ENCODE measurements around the gene MITF. TPM values are rescaled to one million over a fixed set of nuclear protein-coding genes. Genes with fewer than 3 reads are reported as not detected.

The MITF gene
- total RNA-seq, 2 experiments from 2014 or later: 0.15 TPM; not detected in 1

DNA sequence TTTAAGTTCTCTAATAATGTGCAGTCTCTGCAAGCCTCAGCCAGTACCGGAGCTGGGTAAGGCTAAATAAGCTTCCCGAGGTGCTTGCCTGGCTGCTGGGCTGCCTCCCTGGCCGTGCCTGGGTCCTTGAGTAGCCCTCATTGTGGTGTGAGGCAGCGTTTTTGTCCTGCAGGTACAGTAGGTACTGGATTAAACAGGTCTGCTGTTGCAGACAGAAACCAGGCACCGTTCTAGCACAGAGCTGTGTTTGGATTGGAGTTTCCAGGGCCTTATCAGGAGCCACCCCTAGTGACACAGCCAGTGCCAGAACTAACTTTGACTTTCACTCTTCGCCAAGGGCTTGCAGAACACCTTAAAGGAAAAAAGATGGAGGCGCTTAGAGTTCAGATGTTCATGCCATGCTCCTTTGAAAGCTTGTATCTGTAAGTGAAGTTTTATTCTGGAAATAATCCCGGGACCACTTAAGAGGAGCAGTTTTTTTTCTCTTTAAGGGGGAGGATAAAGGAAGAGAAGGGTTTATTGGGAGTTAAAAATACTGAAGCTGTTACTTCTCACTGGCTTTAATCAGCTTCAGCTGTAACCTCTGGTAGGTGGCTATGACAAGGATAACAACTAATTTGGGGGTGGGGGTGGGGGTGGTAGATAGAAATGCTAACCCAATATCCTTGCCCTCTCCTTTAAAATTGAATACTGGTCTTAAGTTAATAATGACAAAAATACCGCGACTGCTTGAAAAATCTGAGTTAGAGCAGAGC lies 126.8 kb downstream of the MITF start:
- CTCF ChIA-PET: no interaction called here

DNA sequence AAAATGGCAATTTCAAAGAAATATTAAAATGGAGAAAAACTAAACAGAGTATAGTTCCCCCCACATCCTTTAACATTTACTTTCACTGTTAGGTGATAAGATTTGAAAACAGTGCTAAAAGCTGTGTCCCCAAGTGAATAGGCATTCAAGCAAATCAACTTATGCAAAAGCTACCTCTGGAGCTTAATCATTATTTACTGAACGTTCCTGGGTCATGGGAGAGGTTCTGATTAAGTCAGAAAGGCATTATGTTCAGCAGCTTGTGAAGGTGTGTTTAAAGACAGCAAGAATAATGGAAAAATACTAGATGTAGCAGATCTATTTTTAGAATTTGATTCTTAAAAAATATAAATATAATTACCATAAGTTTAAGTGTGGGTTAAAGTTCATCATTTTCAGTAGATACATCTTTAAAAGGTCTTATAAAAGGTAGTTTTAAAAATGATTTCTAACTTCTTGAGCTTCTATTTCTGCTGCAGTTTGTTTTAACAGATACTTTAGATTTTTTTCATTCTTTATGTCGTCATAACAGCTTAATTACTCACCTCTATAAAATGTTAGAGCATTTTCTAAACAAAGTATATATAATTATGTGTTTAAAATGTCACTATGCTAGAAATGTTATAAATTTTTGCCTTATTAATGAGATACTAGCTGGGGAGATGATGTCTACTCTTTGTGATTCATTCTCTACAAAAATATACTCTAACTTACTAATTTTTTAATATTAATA lies 127.9 kb downstream of the MITF start:
- POLR2A ChIA-PET: no interaction called here
- CTCF ChIA-PET: no interaction called here

More for the DNA sequence above, 126.8 kb downstream of the MITF start:
- POLR2A ChIA-PET: no interaction called here

DNA sequence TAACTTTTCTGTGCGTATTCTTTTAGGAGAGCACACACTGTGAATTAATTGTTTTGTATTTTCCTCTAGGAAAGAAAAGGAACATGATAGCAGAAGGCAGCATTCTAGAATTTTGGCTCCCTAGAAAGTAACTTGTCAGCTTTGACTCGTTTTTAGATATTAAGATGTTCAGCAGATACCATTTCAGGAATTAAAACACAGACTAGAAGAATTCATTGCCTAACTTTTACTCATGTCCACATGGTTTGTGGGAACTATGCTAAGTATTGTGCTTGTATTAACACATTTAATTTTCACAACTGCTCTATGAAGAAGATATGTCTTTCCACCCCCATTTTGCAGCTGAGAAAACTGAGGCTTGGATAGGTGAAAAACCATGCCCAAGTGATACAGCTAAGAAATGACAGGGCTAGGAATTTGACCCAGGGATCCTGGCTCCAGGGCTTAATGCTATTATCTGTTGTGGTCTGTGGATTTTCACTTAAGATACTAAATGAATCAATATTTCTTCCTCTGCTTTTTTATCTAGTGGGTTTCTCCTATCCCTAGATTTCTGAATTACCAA lies 128.8 kb downstream of the MITF start:
- CTCF ChIA-PET: no interaction called here
- POLR2A ChIA-PET: no interaction called here

DNA sequence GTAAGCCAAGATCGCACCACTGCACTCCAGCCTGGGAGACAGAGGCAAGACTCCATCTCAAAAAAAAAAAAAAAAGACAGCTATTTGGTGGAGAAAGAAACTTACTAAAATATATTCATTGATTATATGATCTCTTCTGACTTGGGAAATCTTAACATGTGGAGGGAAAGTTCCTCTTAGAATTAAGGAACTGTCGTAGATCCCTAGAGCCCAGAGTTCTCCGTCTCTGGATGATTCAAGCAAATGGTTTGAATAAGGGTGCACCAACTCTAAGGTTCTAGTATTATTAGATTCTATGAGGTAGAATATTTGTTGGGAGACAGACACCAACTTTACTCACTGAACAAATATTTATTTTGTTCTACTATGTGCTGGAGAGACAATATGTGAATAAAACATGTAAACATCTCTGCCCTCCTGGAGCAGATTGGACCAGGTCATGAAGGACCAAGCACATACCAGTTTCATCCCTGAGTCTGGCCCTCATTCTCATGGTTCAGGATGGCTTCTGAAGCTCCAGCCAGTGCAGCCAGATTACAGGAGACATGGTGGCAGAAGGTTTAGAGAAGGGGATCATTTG lies 129.7 kb downstream of the MITF start:
- CTCF ChIA-PET: no interaction called here
- POLR2A ChIA-PET: no interaction called here

DNA sequence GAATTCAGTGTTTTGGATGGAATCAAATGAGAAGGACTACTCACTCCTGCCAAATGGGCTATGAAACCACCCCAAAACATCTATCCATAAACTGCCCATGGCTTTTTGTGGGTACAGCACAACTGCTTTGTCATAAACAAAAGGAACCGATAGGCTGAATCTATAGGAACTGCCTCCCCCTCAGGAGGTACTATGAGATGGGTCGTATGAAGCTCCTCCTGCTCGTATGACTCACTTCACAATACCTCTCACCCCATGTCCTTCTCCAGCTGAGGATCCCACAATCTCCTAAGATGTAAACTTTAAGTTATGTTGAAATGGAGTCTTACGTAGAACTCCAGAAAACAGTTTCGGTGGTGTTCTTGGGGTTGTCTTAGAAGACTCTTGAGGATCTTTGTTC lies 130.4 kb downstream of the MITF start:
- POLR2A ChIA-PET: no interaction called here

DNA sequence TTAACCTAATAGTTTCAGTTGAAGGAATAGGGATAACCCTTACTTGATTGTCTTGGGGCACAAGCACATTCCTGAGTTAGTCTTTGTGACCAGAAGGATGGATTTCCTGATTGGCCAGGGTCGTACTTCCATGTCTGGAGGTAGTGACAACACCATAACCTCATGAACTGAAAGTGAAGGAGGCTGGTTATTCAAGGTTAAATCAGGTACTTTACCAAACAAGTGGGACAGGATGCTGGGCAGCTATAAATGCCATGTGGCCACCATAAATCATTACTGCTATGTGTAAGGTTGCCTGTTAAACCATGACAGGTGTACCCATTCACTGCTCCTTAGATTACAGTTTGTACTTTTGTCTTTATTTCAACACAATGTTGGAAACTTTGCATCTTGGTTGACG lies 132.0 kb downstream of the MITF start:
- POLR2A ChIA-PET: no interaction called here
- CTCF ChIA-PET: no interaction called here

More for the DNA sequence above, 130.4 kb downstream of the MITF start:
- CTCF ChIA-PET: no interaction called here

DNA sequence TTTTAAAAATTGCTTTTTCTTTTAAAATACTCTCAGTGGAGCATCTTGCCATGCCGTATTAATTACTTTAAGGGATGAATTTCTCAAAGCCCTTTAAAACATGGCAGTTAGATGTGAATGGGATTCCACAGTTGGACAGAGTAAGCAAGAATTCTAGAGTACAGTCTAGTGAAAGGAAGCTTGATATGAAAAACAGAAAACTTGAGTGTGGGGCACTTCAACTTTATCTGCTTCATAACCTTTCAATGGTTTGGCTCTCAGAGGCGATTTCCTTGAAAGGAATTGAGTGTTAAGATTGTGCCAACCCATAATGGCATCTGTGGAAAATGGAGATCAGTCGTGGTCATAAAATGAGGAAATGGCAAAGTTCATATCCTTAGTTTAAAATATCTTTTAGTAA lies 132.6 kb downstream of the MITF start:
- ChIA-PET POLR2A (no interaction called here), CTCF (no interaction called here)

DNA sequence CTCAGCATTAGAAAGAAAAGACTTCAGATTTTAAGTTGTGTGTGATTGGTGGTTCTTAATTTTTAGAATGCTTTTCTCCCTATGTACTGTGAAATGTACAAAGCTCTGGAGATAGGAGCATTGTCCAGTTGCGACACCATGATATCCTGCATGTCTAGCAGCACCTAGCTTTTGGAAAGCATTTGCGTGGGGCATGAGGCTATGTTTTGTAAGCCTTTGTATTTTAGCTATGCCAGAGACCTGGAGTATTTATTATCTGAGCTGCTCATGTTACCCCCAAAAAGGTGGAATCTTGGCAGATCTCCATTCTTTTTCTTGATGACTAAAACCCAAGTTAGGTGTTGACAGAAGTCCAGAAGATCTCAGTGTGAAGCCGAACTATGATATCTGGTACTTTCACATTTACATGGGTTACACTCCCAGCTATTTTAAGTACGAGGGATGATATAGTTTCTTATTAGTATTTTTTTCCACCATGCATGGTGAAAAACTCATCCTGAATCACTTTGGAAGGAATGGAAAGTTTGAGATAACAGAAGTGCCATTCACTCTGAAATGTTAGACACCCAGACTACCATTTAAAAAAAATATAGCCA lies 133.6 kb downstream of the MITF start:
- ChIA-PET POLR2A (no interaction called here), CTCF (no interaction called here)

DNA sequence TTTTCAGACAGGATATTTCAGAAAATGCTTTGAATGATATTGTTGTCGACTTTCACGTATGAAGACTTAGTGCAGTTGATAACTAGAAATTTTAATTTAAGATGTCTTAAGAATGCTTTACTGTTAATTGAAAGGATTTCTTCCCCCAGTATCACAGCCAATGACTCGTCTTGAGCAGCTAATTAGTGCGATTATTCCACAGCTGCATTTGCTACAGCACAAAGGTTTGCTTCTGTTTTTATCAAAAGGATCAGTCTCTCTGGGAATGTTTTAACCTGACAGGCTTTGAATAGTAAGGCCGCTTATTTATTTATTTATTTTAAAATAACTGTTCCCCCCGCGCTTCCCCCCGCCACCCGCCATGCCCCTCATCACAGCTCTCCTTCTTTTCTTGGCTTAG lies 136.8 kb downstream of the MITF start:
- CTCF ChIA-PET: no interaction called here
- POLR2A ChIA-PET: no interaction called here

DNA sequence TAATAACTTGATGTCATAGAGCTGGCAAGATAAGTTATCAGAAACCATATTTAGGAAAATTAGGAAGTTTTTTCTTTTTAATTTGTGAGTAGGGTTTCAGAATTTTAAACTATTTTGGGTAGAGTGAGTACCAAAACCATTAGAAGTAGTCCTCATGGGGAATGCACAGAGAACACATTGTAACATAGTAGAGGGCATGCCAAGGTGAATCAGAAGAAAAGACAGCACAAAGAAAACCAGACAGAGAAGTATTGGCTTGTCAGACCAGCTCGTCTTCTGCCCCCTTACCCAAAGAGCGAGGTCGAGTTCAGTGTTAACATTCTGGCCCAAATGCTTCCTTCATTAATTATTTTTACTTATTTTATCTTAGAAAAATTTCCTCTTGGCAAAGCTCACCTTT lies 139.0 kb downstream of the MITF start:
- POLR2A ChIA-PET: no interaction called here
- CTCF ChIA-PET: no interaction called here

DNA sequence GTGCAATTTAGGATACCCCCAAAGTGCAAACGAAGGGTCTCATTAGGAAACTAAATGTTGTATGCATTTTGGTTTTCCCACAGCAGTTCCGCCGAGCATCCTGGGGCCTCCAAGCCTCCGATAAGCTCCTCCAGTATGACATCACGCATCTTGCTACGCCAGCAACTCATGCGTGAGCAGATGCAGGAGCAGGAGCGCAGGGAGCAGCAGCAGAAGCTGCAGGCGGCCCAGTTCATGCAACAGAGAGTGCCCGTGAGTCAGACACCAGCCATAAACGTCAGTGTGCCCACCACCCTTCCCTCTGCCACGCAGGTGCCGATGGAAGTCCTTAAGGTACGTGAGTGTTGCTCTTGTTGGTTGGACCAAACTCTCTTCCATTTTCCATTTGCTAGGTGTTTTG lies 139.8 kb downstream of the MITF start:
- CTCF ChIA-PET: no interaction called here

DNA sequence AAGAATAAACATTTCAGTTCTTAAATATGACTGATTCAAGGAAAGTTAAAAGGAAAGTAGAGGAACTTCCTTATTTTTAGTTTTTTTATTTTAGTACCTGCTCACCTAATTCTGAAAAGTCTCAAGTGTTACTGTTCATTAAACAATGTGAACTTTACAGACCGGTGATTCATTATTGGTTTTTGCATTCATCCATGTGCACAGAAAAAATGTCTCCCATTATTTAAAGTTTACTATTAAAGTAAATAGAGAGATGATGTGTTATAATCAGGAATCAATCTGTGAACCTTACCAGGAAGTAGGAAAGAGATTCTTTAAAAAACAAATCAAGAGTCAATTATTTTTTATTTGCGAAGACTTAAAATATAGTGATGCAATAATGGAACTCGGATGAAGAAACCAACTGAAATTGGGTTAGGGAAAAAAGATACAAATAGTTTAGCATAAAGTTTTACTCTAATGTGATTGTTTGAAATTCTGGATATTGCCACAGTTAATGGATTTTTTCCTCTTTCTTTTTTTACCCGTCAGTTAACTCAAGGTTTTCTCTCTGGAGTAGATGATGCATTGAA lies 140.9 kb downstream of the MITF start:
- ChIA-PET POLR2A (no interaction called here), CTCF (no interaction called here)

More for the DNA sequence above, 139.8 kb downstream of the MITF start:
- POLR2A ChIA-PET: no interaction called here

DNA sequence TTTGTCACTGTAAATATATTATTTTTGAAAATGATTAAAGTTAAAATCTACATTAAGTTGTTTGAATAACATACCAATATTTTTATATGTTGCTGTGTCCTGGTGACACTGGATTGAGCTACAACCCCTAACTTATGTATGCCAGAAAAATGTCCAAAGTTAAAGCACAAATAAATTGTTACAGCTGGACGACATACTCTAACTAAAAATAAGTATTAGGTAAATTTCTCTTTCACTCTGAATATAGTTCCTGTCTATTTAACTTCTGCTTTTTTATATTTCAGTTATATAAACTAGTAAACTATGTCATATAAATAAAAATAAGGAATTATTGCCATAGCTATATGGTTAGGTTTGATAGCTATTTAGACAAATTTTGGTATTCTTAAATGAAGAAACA lies 141.8 kb downstream of the MITF start:
- ChIA-PET POLR2A (no interaction called here), CTCF (no interaction called here)

DNA sequence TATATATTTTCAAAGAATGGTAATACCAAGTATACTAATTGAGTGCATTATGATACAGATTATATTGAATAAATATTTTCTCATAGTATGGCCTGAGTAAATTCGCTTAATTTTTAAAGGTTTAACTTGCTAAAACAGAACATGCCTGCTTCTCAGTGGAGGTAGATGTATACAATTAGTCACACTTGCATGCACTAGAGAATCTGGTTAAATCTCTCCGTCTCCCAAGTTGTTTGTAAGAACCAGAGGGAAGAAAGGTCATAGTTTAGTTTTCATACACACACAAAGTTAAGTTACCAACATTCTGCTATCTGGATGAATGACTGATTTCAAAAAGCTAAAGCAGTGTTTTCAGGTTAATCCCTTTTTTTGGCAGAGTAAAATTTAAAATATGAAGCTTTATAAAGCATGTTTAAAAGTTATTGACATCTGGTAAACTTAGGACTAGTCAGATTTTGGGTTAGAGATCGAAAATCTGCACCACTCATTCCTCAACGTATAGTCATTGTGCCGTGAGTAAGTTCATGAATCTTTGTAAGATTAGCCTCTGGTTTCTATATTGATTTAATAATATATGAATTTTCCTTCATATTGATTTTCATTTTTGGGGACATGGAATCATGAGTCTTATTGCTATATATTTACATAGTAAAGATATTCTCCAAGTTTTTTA lies 142.6 kb downstream of the MITF start:
- POLR2A ChIA-PET: no interaction called here
- CTCF ChIA-PET: no interaction called here

DNA sequence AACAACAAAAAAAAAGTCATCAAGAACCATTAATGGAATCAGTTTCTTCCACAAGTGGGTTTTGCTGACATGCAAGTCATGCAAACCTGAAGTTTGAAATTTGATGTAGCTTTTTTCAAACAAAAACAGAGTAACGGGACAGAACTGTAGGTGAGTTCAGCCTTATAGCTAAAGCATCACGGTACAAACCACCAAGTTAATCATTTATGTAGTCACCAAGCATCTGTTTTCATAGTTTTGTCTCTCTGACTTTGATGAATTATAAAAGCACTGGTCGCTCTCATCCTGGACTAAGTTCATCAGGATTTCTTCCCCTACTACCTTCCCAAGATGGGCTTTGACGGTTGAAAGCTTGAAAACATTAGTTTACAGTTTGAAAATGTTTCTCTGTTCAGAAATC lies 143.3 kb downstream of the MITF start:
- ChIA-PET CTCF (no interaction called here), POLR2A (no interaction called here)

DNA sequence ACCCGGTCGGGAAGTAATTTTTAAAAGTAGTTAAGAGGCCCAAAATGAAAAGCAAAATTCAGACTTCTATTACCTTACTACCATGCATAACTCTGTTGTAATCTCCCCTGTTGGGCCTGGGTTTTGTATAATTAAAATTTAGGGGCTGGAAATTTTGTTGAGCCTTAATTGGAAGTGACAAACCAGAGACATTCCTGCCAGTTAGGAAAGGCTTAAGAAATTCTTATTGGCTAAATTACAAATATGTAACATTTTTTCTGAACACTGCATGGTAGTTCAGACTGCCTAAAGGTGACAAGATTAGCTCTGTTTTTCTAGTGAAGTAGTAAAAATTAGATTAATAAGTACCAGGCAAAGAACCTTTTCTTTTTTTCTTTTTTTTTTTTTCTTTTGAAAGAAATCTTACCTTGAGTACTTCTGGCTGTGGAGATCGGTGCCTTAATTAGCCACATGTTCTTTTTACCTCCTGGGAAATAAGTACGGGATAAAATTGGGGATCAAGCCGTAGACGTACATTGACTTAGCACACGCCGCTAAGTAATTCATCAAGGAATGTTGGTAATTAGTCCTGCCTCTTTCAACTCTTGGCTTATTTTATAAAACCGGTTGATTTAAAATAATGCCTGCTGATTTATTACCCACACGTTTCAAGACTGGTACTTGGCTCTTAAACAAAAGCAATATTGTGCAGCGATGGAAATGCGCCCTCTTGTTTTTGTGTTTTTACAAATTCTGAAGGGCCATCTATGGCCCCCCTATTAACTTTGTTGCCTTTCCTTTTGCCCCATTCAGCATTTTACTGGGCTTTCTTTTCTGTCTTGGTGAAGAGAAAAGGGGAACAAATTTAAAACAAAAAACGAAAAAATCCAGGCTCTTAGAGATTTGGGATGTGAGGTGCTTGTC lies 149.0 kb downstream of the MITF start:
- CTCF ChIA-PET: no interaction called here
- POLR2A ChIA-PET: no interaction called here

DNA sequence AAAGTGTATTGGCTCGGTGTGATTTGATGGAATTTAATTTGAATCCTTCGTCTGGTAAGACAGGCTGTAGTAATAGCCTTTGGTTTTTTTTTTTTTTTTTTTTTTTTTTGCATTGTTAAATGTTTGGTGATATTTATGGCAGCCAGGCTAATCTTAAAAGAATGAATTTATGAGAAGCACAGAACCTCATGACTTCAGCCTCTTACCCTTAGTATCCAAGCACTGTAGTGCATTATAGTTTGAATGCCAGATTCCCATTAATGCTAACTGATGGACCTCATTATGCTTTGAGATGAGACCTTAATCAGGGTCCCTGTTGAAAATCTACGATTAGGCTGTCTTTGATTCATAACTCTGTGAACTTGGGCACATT lies 149.7 kb downstream of the MITF start:
- CTCF ChIA-PET: no interaction called here
- POLR2A ChIA-PET: no interaction called here

DNA sequence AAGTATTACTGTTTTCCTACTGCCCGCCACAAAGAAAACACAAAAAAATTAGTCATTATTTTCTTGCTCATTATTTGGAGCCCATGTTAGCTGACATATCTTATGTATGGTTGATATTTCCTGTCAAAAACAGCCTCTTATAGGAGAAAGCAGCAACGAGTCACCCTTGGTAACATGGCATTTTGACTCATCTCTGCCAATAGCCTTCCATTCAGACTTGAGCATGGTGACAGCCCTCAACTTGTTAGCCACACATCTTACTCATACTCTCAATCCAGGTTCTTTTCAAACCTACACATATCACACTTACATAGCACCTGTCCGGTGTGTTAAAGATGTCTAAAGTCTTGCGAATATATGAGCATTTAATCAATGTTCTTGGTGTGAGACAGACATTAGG lies 150.8 kb downstream of the MITF start:
- CTCF ChIA-PET: no interaction called here

DNA sequence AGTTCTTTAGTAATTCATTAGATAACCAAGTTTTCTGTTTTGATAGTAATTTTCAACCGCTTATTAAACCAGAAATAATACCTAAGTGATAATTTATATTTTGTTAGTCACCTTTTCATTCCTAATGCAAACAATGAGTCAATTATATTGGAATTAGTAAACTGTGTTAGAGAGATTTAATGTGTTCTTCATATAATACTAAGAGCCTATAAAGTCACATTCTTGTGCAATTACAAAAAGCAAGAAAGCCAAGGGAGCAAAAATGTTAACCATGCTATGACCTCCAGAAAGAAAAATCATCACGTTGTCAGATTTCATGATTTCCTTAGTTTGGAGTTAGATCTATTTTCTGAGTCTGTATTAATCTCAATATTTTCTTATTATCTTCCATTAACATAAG lies 151.4 kb downstream of the MITF start:
- ChIA-PET POLR2A (no interaction called here), CTCF (no interaction called here)

More for the DNA sequence above, 150.8 kb downstream of the MITF start:
- POLR2A ChIA-PET: no interaction called here
